ENCODE results near the gene NDUFS6. TPM values are rescaled to one million over a fixed set of nuclear protein-coding genes. Genes with fewer than 3 reads are reported as not detected.
"Not testable (repeated sequence)": the region's sequence is repeated elsewhere in the genome, so short reads cannot be mapped to it uniquely, and the experiment has no call there.

The NDUFS6 gene
- total RNA-seq, 2 donors from 2014 or later: 25.4 to 25.8 TPM

GRCh38 chr5:1793301-1793740 lies 7.9 kb upstream of the NDUFS6 start:
- intact Hi-C loops (cut with DNase I): no loop called here
- peak; percentile 49 for DNase-seq (ENCODE audit: low spot score)

GRCh38 chr5:1793966-1794900 lies 7.0 kb upstream of the NDUFS6 start:
- DNase-seq (ENCODE audit: low spot score): peak; percentile 68
- intact Hi-C loops (cut with DNase I): no loop called here

- peak; percentile 76 for DNase-seq (ENCODE audit: low spot score)
- intact Hi-C loops (cut with DNase I): no loop called here
These were observed 6.3 kb upstream of the NDUFS6 start for GRCh38 chr5:1794901-1795290.

GRCh38 chr5:1795506-1795905 lies 5.7 kb upstream of the NDUFS6 start:
- peak; percentile 72 for DNase-seq (ENCODE audit: low spot score)
- intact Hi-C loops (cut with DNase I): no loop called here

- DNase-seq (ENCODE audit: low spot score): peak; percentile 58
- intact Hi-C loops (cut with DNase I): no loop called here
These were observed 5.3 kb upstream of the NDUFS6 start for GRCh38 chr5:1795931-1796330.

GRCh38 chr5:1796371-1797102 lies 4.7 kb upstream of the NDUFS6 start:
- intact Hi-C loops (cut with DNase I): no loop called here

GRCh38 chr5:1797103-1797800 lies 4.0 kb upstream of the NDUFS6 start:
- DNase-seq (ENCODE audit: low spot score): peak; percentile 67
- intact Hi-C loops (cut with DNase I): no loop called here

More at GRCh38 chr5:1796371-1797102, 4.7 kb upstream of the NDUFS6 start:
- peak; percentile 63 for DNase-seq (ENCODE audit: low spot score)

GRCh38 chr5:1797855-1798254 lies 3.4 kb upstream of the NDUFS6 start:
- DNase-seq (ENCODE audit: low spot score): peak; percentile 64
- intact Hi-C loops (cut with DNase I): no loop called here

- DNase-seq (ENCODE audit: low spot score): peak; percentile 67
- intact Hi-C loops (cut with DNase I): not testable (repeated sequence)
These were observed 2.6 kb upstream of the NDUFS6 start for GRCh38 chr5:1798589-1798988.

GRCh38 chr5:1799110-1799601 lies 2.1 kb upstream of the NDUFS6 start:
- peak; percentile 83 for DNase-seq (ENCODE audit: low spot score)

GRCh38 chr5:1799602-1800471 lies 1.4 kb upstream of the NDUFS6 start, which contains the start of gene MRPL36:
TSS of gene MRPL36 (minus strand) at chr5:1799837. CDS start at chr5:1798935, 902 bp downstream.
- DNase-seq (ENCODE audit: low spot score): peak; percentile 98
- intact Hi-C loops (cut with DNase I): no loop called here

More at GRCh38 chr5:1799110-1799601, 2.1 kb upstream of the NDUFS6 start:
- intact Hi-C loops (cut with DNase I): no loop called here

GRCh38 chr5:1800472-1801221 lies 560 bp upstream of the NDUFS6 start:
- peak; percentile 11 for DNase-seq (ENCODE audit: low spot score)
- intact Hi-C loops (cut with DNase I): no loop called here

GRCh38 chr5:1801967-1802295 lies 724 bp downstream of the NDUFS6 start:
- DNase-seq (ENCODE audit: low spot score): no peak
- intact Hi-C loops (cut with DNase I): no loop called here

- intact Hi-C loops (cut with DNase I): no loop called here
- DNase-seq (ENCODE audit: low spot score): no peak
These were observed 2.0 kb downstream of the NDUFS6 start for GRCh38 chr5:1803192-1803591.

- peak; percentile 54 for DNase-seq (ENCODE audit: low spot score)
These were observed 2.9 kb downstream of the NDUFS6 start for GRCh38 chr5:1804001-1804690.

GRCh38 chr5:1805326-1805725 lies 4.1 kb downstream of the NDUFS6 start:
- intact Hi-C loops (cut with DNase I): no loop called here
- DNase-seq (ENCODE audit: low spot score): no peak

More at GRCh38 chr5:1804001-1804690, 2.9 kb downstream of the NDUFS6 start:
- intact Hi-C loops (cut with DNase I): no loop called here

- intact Hi-C loops (cut with DNase I): no loop called here
- no peak for DNase-seq (ENCODE audit: low spot score)
These were observed 4.5 kb downstream of the NDUFS6 start for GRCh38 chr5:1805736-1806135.
